Measurements from ENCODE around the gene KCTD11. TPM values are rescaled to one million over a fixed set of nuclear protein-coding genes. Genes with fewer than 3 reads are reported as not detected.

The KCTD11 gene
- polyA plus RNA-seq, 3 donors: 10.7 to 13.9 (median 12.0) TPM

GRCh38 chr17:7389924-7390910 is 38.3 kb downstream of the KCTD11 start:
- no peak for DNase-seq (ENCODE audit: extremely low read depth in 1 of 11, low read depth in 9 of 11, low spot score in 4 of 11)

- no peak for DNase-seq (ENCODE audit: extremely low read depth in 1 of 11, low read depth in 9 of 11, low spot score in 4 of 11)
These were observed 39.3 kb downstream of the KCTD11 start for GRCh38 chr17:7391307-7391706.

GRCh38 chr17:7392696-7393612 is 41.0 kb downstream of the KCTD11 start:
- DNase-seq (ENCODE audit: extremely low read depth in 1 of 11, low read depth in 9 of 11, low spot score in 4 of 11): no peak

- DNase-seq (ENCODE audit: extremely low read depth in 1 of 11, low read depth in 9 of 11, low spot score in 4 of 11): no peak
These were observed 41.9 kb downstream of the KCTD11 start for GRCh38 chr17:7393613-7394451.

GRCh38 chr17:7394452-7395191 is 42.7 kb downstream of the KCTD11 start, which contains the start of gene PLSCR3:
Gene PLSCR3, minus strand, starts transcription at chr17:7394525. Its CDS starts 415 bp downstream, at chr17:7394110.
- peak in 9 of 11 donors; percentile 75 to 82 (median 79) for DNase-seq (ENCODE audit: extremely low read depth in 1 of 11, low read depth in 9 of 11, low spot score in 4 of 11)

GRCh38 chr17:7396147-7396546 is 44.2 kb downstream of the KCTD11 start:
- no peak for DNase-seq (ENCODE audit: extremely low read depth in 1 of 11, low read depth in 9 of 11, low spot score in 4 of 11)

GRCh38 chr17:7398612-7399011 is 46.6 kb downstream of the KCTD11 start:
- no peak for DNase-seq (ENCODE audit: extremely low read depth in 1 of 11, low read depth in 9 of 11, low spot score in 4 of 11)

GRCh38 chr17:7403043-7403726 is 51.2 kb downstream of the KCTD11 start:
- DNase-seq (ENCODE audit: extremely low read depth in 1 of 11, low read depth in 9 of 11, low spot score in 4 of 11): no peak

GRCh38 chr17:7403727-7403976 is 51.7 kb downstream of the KCTD11 start:
- DNase-seq (ENCODE audit: extremely low read depth in 1 of 11, low read depth in 9 of 11, low spot score in 4 of 11): no peak

- peak; percentile 96 to 100 (median 99) for DNase-seq (ENCODE audit: extremely low read depth in 1 of 11, low read depth in 9 of 11, low spot score in 4 of 11)
These were observed 52.2 kb downstream of the KCTD11 start, which contains the start of gene TMEM256 for GRCh38 chr17:7403977-7404736. Gene TMEM256, minus strand, starts transcription at chr17:7404097. Its CDS starts 13 bp downstream, at chr17:7404084.

Other genes with a start within 250 kb of the KCTD11 start
- gene ASGR2, start 237.3 kb upstream of the KCTD11 start, polyA plus RNA-seq (ENCODE audit: insufficient read length in 3 of 3): 1 to 10 TPM in 2 of 3 donors, under 1 TPM in 1; 0.89 to 2.6 (median 2.1) TPM
- gene ASGR1, start 172.8 kb upstream of the KCTD11 start, polyA plus RNA-seq (ENCODE audit: insufficient read length in 3 of 3): 10 to 100 TPM in 1 of 3 donors, 1 to 10 TPM in 2; 6.1 to 10.7 (median 7.2) TPM
- gene DLG4, start 132.3 kb upstream of the KCTD11 start, polyA plus RNA-seq (ENCODE audit: insufficient read length in 3 of 3): 10 to 100 TPM; 28.3 to 47.7 (median 37.6) TPM
- 100 to 1,000 TPM; 438 to 579 (median 497) TPM for gene ACADVL, start 132.2 kb upstream of the KCTD11 start, polyA plus RNA-seq (ENCODE audit: insufficient read length in 3 of 3)
- gene DVL2, start 117.6 kb upstream of the KCTD11 start, polyA plus RNA-seq (ENCODE audit: insufficient read length in 3 of 3): 10 to 100 TPM; 49.8 to 66.7 (median 64.4) TPM
- gene PHF23, start 112.7 kb upstream of the KCTD11 start, polyA plus RNA-seq (ENCODE audit: insufficient read length in 3 of 3): 10 to 100 TPM; 51.3 to 65.8 (median 53.1) TPM
- 100 to 1,000 TPM; 435 to 476 (median 455) TPM for gene GABARAP, start 109.7 kb upstream of the KCTD11 start, polyA plus RNA-seq (ENCODE audit: insufficient read length in 3 of 3)
- gene CTDNEP1, start 100.4 kb upstream of the KCTD11 start, polyA plus RNA-seq (ENCODE audit: insufficient read length in 3 of 3): 100 to 1,000 TPM; 151 to 152 (median 151) TPM
- 10 to 100 TPM; 51.6 to 63.0 (median 55.1) TPM for gene ELP5, start 99.9 kb upstream of the KCTD11 start, polyA plus RNA-seq (ENCODE audit: insufficient read length in 3 of 3)
- 10 to 100 TPM; 41.1 to 74.2 (median 41.8) TPM for gene CLDN7, start 89.7 kb upstream of the KCTD11 start, polyA plus RNA-seq (ENCODE audit: insufficient read length in 3 of 3)
- gene SLC2A4, start 70.4 kb upstream of the KCTD11 start, polyA plus RNA-seq (ENCODE audit: insufficient read length in 3 of 3): 1 to 10 TPM; 1.8 to 2.7 (median 2.5) TPM
- gene YBX2, start 57.5 kb upstream of the KCTD11 start, polyA plus RNA-seq (ENCODE audit: insufficient read length in 3 of 3): 1 to 10 TPM; 3.8 to 5.3 (median 5.2) TPM
- 100 to 1,000 TPM; 313 to 353 (median 324) TPM for gene EIF5A, start 44.5 kb upstream of the KCTD11 start, polyA plus RNA-seq (ENCODE audit: insufficient read length in 3 of 3)
- gene GPS2, start 36.8 kb upstream of the KCTD11 start, polyA plus RNA-seq (ENCODE audit: insufficient read length in 3 of 3): 100 to 1,000 TPM in 1 of 3 donors, 10 to 100 TPM in 2; 95.6 to 101 (median 97.4) TPM
- gene NEURL4, start 22.8 kb upstream of the KCTD11 start, polyA plus RNA-seq (ENCODE audit: insufficient read length in 3 of 3): 10 to 100 TPM; 30.6 to 38.2 (median 36.1) TPM
- gene ACAP1, start 15.6 kb upstream of the KCTD11 start, polyA plus RNA-seq (ENCODE audit: insufficient read length in 3 of 3): 10 to 100 TPM in 1 of 3 donors, 1 to 10 TPM in 2; 7.0 to 12.5 (median 7.6) TPM
- gene TMEM95, start 3.0 kb downstream of the KCTD11 start, polyA plus RNA-seq (ENCODE audit: insufficient read length in 3 of 3): not detected
- 1 to 10 TPM; 5.1 to 9.0 (median 6.0) TPM for gene TNK1, start 28.9 kb downstream of the KCTD11 start, polyA plus RNA-seq (ENCODE audit: insufficient read length in 3 of 3)
- 10 to 100 TPM; 28.8 to 41.5 (median 41.4) TPM for gene PLSCR3, start 42.4 kb downstream of the KCTD11 start, polyA plus RNA-seq (ENCODE audit: insufficient read length in 3 of 3)
- gene TMEM256, start 51.9 kb downstream of the KCTD11 start, polyA plus RNA-seq (ENCODE audit: insufficient read length in 3 of 3): 10 to 100 TPM; 81.9 to 99.2 (median 87.3) TPM
- 10 to 100 TPM; 21.4 to 36.4 (median 29.0) TPM for gene NLGN2, start 55.7 kb downstream of the KCTD11 start, polyA plus RNA-seq (ENCODE audit: insufficient read length in 3 of 3)
- gene SPEM1, start 68.2 kb downstream of the KCTD11 start, polyA plus RNA-seq (ENCODE audit: insufficient read length in 3 of 3): under 1 TPM in 2 of 3 donors, not detected in 1; 0.10 to 0.22 TPM
- not detected for gene SPEM2, start 73.5 kb downstream of the KCTD11 start, polyA plus RNA-seq (ENCODE audit: insufficient read length in 3 of 3)
- not detected for gene SPEM3, start 76.7 kb downstream of the KCTD11 start, polyA plus RNA-seq (ENCODE audit: insufficient read length in 3 of 3)
- gene TMEM102, start 83.3 kb downstream of the KCTD11 start, polyA plus RNA-seq (ENCODE audit: insufficient read length in 3 of 3): 1 to 10 TPM; 3.4 to 5.2 (median 4.6) TPM
- 10 to 100 TPM in 1 of 3 donors, 1 to 10 TPM in 2; 5.6 to 12.6 (median 8.0) TPM for gene FGF11, start 87.3 kb downstream of the KCTD11 start, polyA plus RNA-seq (ENCODE audit: insufficient read length in 3 of 3)
- gene CHRNB1, start 92.9 kb downstream of the KCTD11 start, polyA plus RNA-seq (ENCODE audit: insufficient read length in 3 of 3): 10 to 100 TPM in 2 of 3 donors, 1 to 10 TPM in 1; 9.3 to 10.7 (median 10.4) TPM
- 10 to 100 TPM; 34.9 to 54.9 (median 40.9) TPM for gene ZBTB4, start 127.5 kb downstream of the KCTD11 start, polyA plus RNA-seq (ENCODE audit: insufficient read length in 3 of 3)
- under 1 TPM in 2 of 3 donors, not detected in 1; 0.26 TPM for gene SLC35G6, start 129.3 kb downstream of the KCTD11 start, polyA plus RNA-seq (ENCODE audit: insufficient read length in 3 of 3)
- gene POLR2A, start 132.2 kb downstream of the KCTD11 start, polyA plus RNA-seq (ENCODE audit: insufficient read length in 3 of 3): 100 to 1,000 TPM; 131 to 134 (median 134) TPM
- 10 to 100 TPM; 19.0 to 26.6 (median 26.6) TPM for gene TNFSF12, start 196.9 kb downstream of the KCTD11 start, polyA plus RNA-seq (ENCODE audit: insufficient read length in 3 of 3)
- gene TNFSF13, start 206.6 kb downstream of the KCTD11 start, polyA plus RNA-seq (ENCODE audit: insufficient read length in 3 of 3): 10 to 100 TPM; 10.4 to 17.2 (median 12.5) TPM
- 10 to 100 TPM; 61.6 to 86.9 (median 83.7) TPM for gene SENP3, start 209.8 kb downstream of the KCTD11 start, polyA plus RNA-seq (ENCODE audit: insufficient read length in 3 of 3)
- gene CD68, start 227.5 kb downstream of the KCTD11 start, polyA plus RNA-seq (ENCODE audit: insufficient read length in 3 of 3): 10 to 100 TPM; 56.7 to 63.5 (median 62.6) TPM
- 100 to 1,000 TPM; 103 to 119 (median 114) TPM for gene MPDU1, start 231.7 kb downstream of the KCTD11 start, polyA plus RNA-seq (ENCODE audit: insufficient read length in 3 of 3)
- gene SOX15, start 237.9 kb downstream of the KCTD11 start, polyA plus RNA-seq (ENCODE audit: insufficient read length in 3 of 3): 1 to 10 TPM; 2.9 to 4.4 (median 4.0) TPM

Measured in renal cortex interstitium (tissue), 11 donors.